Left ventricle myocardium inferior (tissue), 1 donor: ENCODE results near the gene SLAMF6. TPM values are rescaled to one million over a fixed set of nuclear protein-coding genes. Genes with fewer than 3 reads are reported as not detected.
"Not testable (repeated sequence)": the region's sequence is repeated elsewhere in the genome, so short reads cannot be mapped to it uniquely, and the experiment has no call there.

ENCODE experiments used
- DNase-seq: peaks from one replicate; pipeline ENCODE4 v3.0.0-alpha.2; 2020
- H3K27ac ChIP-seq: fragments of 200-600 bp; replicated peaks from 2 replicates; pipeline ENCODE4 v1.8.0; 2021
- H3K27me3 ChIP-seq: fragments of 200-600 bp; 2 replicates; pipeline ENCODE4 v1.8.0; 2021; ENCODE audit warnings: low read depth
- H3K36me3 ChIP-seq: fragments of 200-600 bp; 2 replicates; pipeline ENCODE4 v1.8.0; 2021
- H3K4me1 ChIP-seq: fragments of 200-600 bp; 2 replicates; pipeline ENCODE4 v1.8.0; 2021
- H3K4me3 ChIP-seq: fragments of 200-600 bp; 2 replicates; pipeline ENCODE4 v1.8.0; 2021; ENCODE audit warnings: mild to moderate bottlenecking, moderate library complexity
- H3K9me3 ChIP-seq: fragments of 200-600 bp; replicated peaks from 2 replicates; pipeline ENCODE4 v1.8.0; 2021
- intact Hi-C: fragments of 100-400 bp; cut with micrococcal nuclease; formaldehyde crosslinking; loops from one replicate; pipeline ENCODE4 v1.11.0; 2022
- total RNA-seq: library from RNA; stranded (reverse); fragmentation: NEBNext Ultra II Directional; extraction: Animal tissue kit (Norgen Biotek cat#: 25700); gene quantifications from one replicate; pipeline ENCODE4 v1.2.1, GENCODE V29; 2021
- TF ChIP-seq, protein P1 (sequence below): fragments of 200-600 bp; IDR thresholded peaks from 2 replicates; pipeline ENCODE4 v1.8.0; 2021; ENCODE audit warnings: antibody characterized with exemption, mild to moderate bottlenecking, borderline replicate concordance
- donor health status: DM: no; HTN: yes; CAD: no; lungs with severe emphysema.

SLAMF6 gene
- total RNA-seq, 1 donor from 2014 or later, result 0.22 TPM

DNA sequence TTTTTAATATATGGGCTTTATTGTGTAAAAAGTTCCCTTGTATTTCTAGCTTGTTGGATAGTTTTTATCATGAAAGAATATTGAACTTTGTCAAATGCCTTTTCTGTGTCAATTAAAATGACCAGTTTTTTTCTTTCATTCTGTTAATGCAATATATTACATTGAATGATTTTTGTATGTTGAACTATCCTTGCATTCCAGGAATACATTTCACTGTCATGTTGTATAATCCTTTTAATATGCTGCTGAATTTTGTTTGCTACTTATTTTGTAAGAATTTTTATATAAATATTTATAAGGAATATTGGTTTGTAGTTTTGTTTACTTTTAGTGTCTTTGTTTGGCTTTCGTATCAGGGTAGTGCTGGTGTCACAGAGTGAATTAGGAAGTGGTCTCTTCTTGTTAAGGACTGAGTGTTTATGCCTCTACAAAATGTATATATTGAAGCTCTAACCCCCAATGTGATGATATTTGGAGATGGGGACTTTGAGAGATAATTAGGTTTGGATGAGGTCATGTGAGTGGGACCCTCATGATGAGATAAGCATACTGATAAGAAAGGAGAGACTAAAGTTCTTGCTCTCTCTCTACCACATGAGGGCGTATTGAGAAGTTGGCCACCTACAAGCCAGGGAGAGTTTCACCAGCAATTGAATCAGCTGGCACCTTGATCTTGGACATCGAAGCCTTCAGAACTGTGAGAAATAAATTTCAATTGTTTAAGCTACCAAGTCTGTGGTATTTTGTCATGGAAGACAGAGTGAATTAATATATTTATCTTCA lies 12.0 kb upstream of the SLAMF6 start:
- Histone ChIP-seq H3K36me3 (no peaks in the 10 kb centered on the region), H3K27me3 (no peaks in the 10 kb centered on the region), H3K27ac (no peak overlapping the region), H3K9me3 (peaks cover 41% of the 10 kb centered on the region), H3K4me3 (no peak overlapping the region), H3K4me1 (peaks cover 6% of the 10 kb centered on the region)
- no peak for DNase-seq
- intact Hi-C loops, result no loop called here
- TF ChIP-seq, protein P1, sequence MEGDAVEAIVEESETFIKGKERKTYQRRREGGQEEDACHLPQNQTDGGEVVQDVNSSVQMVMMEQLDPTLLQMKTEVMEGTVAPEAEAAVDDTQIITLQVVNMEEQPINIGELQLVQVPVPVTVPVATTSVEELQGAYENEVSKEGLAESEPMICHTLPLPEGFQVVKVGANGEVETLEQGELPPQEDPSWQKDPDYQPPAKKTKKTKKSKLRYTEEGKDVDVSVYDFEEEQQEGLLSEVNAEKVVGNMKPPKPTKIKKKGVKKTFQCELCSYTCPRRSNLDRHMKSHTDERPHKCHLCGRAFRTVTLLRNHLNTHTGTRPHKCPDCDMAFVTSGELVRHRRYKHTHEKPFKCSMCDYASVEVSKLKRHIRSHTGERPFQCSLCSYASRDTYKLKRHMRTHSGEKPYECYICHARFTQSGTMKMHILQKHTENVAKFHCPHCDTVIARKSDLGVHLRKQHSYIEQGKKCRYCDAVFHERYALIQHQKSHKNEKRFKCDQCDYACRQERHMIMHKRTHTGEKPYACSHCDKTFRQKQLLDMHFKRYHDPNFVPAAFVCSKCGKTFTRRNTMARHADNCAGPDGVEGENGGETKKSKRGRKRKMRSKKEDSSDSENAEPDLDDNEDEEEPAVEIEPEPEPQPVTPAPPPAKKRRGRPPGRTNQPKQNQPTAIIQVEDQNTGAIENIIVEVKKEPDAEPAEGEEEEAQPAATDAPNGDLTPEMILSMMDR, result no peak

DNA sequence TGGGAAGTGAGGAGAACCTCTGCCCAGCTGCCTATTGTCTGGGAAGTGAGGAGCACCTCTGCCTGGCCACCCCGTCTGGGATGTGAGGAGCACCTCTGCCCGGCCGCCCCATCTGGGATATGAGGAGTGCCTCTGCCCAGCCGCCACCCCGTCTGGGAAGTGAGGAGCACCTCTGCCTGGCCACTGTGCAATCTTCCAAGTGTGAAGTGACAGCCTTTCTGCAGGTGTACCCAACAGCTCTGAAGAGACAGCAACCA lies 9.4 kb upstream of the SLAMF6 start:
- H3K27me3 ChIP-seq, H3K27ac ChIP-seq, H3K4me1 ChIP-seq, H3K36me3 ChIP-seq, DNase-seq, intact Hi-C loops, H3K4me3 ChIP-seq: not testable (repeated sequence)
- H3K9me3 ChIP-seq, result peaks cover 53% of the 10 kb centered on the region

DNA sequence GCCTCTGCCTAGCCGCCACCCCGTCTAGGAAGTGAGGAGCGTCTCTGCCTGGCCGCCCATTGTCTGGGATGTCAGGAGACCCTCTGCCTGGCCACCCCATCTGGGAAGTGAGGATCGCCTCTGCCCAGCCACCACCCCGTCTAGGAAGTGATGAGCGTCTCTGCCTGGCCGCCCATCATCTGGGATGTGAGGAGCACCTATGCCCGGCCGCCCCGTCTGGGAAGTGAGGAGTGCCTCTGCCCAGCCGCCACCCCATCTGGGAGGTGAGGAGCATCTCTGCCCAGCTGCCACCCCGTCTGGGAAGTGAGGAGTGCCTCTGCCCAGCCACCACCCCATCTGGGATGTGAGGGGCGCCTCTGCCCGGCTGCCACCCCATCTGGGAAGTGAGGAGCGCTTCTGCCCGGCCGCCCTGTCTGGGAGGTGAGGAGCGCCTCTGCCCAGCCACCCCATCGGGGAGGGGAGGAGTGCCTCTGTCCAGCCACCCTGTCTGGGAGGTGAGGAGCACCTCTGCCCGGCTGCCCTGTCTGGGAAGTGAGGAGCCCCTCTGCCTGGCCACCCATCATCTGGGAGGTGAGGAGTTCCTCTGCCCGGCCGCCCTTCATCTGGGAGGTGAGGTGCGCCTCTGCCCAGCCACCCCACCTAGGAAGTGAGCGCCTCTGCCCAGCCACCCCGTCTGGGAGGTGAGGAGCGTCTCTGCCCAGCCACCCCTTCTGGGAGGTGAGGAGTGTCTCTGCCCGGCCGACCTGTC lies 8.9 kb upstream of the SLAMF6 start:
- H3K9me3 ChIP-seq, result peaks cover 53% of the 10 kb centered on the region
- H3K4me3 ChIP-seq, H3K4me1 ChIP-seq, H3K36me3 ChIP-seq, H3K27ac ChIP-seq, H3K27me3 ChIP-seq, DNase-seq, intact Hi-C loops: not testable (repeated sequence)

DNA sequence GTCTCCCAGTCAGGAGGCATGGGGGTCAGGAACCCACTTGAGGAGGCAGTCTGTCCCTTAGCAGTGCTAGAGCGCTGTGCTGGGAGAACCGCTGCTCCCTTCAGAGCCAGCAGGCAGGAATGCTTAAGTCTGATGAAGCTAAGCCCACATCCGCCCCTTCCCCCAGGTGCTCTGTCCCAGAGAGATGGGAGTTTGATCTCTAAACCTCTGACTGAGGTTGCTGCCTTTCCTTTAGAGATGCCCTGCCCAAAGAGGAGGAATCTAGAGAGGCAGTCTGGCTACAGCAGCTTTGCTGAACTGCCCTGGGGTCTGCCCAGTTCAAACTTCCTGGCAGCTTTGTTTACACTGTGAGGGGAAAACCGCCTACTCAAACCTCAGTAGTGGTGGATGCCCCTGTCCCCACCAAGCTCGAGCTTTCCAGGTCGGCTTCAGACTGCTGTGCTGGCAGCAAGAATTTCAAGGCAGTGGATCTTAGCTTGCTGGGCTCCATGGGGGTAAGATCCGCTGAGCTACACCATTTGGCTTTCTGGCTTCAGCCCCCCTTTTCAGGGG lies 6.4 kb upstream of the SLAMF6 start:
- DNase-seq, H3K4me1 ChIP-seq, H3K36me3 ChIP-seq, intact Hi-C loops, H3K4me3 ChIP-seq, H3K27me3 ChIP-seq, H3K27ac ChIP-seq: not testable (repeated sequence)
- H3K9me3 ChIP-seq, result peaks cover 44% of the 10 kb centered on the region

DNA sequence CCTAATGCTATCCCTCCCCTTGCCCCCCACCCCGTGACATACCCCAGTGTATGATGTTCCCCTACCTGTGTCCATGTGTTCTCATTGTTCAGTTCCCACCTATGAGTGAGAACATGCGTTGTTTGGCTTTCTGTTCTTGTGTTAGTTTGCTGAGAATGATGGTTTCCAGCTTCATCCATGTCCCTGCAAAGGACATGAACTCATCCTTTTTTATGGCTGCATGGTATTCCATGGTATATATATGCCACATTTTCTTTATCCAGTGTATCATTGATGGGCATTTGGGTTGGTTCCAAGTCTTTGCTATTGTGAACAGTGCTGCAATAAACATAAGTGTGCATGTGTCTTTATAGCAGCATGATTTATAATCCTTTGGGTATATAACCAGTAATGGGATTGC lies 734 bp upstream of the SLAMF6 start:
- peaks cover 22% of the 10 kb centered on the region for H3K9me3 ChIP-seq
- H3K27me3 ChIP-seq, H3K27ac ChIP-seq, H3K4me1 ChIP-seq, DNase-seq, H3K36me3 ChIP-seq, H3K4me3 ChIP-seq, intact Hi-C loops: not testable (repeated sequence)

DNA sequence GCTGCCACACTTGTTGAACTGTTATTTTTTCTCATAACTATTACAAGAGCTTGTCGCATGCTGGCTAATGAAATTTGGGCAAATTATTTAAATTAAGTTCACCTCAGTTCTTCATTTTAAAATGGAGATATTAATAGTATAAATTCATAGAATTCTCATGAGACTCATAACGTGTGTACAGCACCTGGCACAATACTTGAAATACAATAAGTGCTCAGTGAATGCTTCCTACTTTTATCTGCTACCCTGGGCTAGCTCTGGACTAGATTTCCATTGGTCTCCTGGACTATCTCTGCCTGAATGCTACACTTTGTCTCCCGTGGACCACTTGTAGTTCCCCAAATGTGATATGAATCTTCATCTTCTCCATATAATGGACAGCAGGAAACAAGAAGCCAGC lies 919 bp downstream of the SLAMF6 start:
- Histone ChIP-seq H3K36me3 (no peaks in the 10 kb centered on the region), H3K27ac (no peak overlapping the region), H3K9me3 (peaks cover 19% of the 10 kb centered on the region), H3K4me3 (no peak overlapping the region), H3K27me3 (peaks cover 7% of the 10 kb centered on the region), H3K4me1 (no peaks in the 10 kb centered on the region)
- DNase-seq, result no peak
- TF ChIP-seq, protein P1, result no peak
- intact Hi-C loops, result no loop called here

DNA sequence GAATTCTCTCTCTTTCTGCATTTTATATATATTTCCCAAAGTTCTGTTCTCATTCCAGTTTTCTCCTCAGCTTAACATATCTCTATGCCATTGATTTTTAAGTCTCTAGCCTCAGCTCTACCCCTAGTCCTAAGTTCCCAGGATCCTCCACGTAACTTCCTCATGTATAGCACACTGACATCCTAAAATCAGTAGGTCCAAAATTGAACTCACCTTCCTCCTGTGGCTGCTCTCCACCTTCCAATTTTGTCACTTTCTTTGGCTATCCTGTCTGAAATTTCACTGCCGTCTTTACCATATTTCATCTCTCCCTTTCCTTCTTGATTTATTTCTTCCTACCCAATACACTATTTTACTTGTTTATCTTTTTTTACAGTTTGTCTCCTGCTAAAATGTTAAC lies 1.5 kb downstream of the SLAMF6 start:
- TF ChIP-seq, protein P1, result no peak
- peaks cover 21% of the 10 kb centered on the region for H3K9me3 ChIP-seq
- no peak for DNase-seq
- H3K27ac ChIP-seq, result no peak overlapping the region
- H3K36me3 ChIP-seq, result no peaks in the 10 kb centered on the region
- intact Hi-C loops, result no loop called here
- peaks cover 7% of the 10 kb centered on the region for H3K27me3 ChIP-seq
- no peaks in the 10 kb centered on the region for H3K4me1 ChIP-seq
- no peak overlapping the region for H3K4me3 ChIP-seq
